MG63 (cell line): ENCODE measurements around the gene CDK5RAP2. TPM values are rescaled to one million over a fixed set of nuclear protein-coding genes. Genes with fewer than 3 reads are reported as not detected.
"Not testable (repeated sequence)": the region's sequence is repeated elsewhere in the genome, so short reads cannot be mapped to it uniquely, and the experiment has no call there.

Experiments used
- DNase-seq: peaks from one replicate; pipeline ENCODE4 v3.0.0-alpha.2; 2020
- H3K27me3 ChIP-seq: fragments of 250-450 bp; sonication (Bioruptor Pico); 2 replicates; pipeline ENCODE4 v1.5.1; 2020; ENCODE audit warnings: mild to moderate bottlenecking, moderate library complexity
- H3K36me3 ChIP-seq: fragments of 250-450 bp; sonication (Bioruptor Pico); 2 replicates; pipeline ENCODE4 v1.5.1; 2020; ENCODE audit warnings: mild to moderate bottlenecking, moderate library complexity
- H3K4me3 ChIP-seq: fragments of 250-450 bp; sonication (Bioruptor Pico); 2 replicates; pipeline ENCODE4 v1.5.1; 2020; ENCODE audit warnings: mild to moderate bottlenecking, moderate library complexity
- H3K9me3 ChIP-seq: fragments of 250-450 bp; sonication (Bioruptor Pico); 2 replicates; pipeline ENCODE4 v1.5.1; 2020; ENCODE audit warnings: mild to moderate bottlenecking, moderate library complexity
- total RNA-seq: library from RNA; depleted of rRNA; stranded (reverse); fragments of >200 nt; shearing (Covaris generic); gene quantifications from 2 replicates; pipeline ENCODE4 v1.2.3, GENCODE V29; 2014; ENCODE audit warnings: low replicate concordance

Gene CDK5RAP2
- total RNA-seq, 1 experiment from 2014 or later: 30.4 TPM

DNA sequence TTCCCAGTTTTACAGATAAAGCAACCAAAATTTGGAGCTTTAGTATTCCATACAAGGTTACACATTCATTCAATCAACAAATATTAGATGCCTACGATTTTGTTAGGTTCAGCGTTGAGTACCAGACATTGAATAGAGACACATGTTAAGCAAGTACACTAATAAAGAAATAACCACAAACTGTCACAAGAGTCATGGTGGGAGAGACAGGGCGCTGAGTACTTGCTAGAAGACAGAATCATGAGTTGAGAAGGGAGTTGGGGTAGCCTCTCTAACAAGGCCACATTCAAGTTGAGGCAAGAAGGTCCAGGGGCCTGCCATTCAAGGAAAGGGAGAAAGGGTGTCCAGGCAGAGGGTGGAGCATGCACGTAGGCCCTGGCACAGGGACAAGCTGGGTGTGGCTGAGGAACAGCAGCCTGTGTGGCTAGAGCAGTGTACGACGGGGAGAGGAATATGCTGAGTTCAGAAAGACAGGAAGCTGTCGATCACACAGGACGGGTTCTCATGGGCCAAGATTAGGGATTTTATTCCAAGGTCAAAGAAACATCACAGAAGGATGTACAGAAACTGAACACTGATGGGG lies 17.0 kb downstream of the CDK5RAP2 start:
- no peak for DNase-seq
- Histone ChIP-seq H3K4me3 (no peak overlapping the region), H3K9me3 (no peaks in the 10 kb centered on the region), H3K27me3 (no peaks in the 10 kb centered on the region), H3K36me3 (peaks cover 36% of the 10 kb centered on the region)

DNA sequence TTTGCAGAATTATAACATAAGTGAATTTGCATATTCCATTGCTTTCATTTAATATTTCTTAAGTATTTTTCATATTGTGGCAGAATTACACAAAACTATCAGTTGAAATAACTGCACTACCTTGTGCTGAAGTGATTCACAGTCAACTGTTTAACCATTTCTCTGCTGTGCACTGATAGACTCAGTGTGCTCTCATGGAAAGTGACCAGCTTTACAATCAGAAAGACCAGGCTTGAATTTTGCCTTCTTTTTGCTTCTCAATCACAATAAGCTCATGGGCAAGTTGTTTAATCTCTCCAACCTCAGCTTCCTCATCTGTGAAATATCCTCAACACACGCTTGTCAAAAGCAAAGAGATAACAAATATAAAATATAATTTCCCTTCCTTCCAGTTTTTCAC lies 18.3 kb downstream of the CDK5RAP2 start:
- Histone ChIP-seq H3K27me3 (no peaks in the 10 kb centered on the region), H3K4me3 (no peak overlapping the region), H3K9me3 (no peaks in the 10 kb centered on the region), H3K36me3 (peaks cover 26% of the 10 kb centered on the region)
- DNase-seq: no peak

DNA sequence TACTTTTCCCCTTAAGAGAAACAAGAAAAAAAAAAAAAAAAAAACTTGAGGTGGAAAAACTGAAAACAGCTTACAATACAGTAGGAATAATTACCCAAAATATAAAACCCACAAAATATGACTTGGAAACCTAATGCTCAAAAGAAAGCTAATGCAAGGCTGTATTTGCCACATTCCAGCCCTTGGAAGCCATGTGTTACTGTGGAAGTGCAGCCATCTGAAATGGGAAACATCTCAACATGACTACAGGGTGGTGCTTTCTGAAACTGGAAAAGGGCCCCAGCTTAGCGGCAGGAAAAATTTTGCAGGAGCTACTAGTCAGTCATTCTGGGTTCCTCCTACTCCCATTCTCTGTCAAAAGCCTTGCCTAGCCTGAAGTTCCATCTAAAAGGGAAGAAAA lies 20.4 kb downstream of the CDK5RAP2 start:
- H3K36me3 ChIP-seq: peaks cover 26% of the 10 kb centered on the region
- no peak overlapping the region for H3K4me3 ChIP-seq
- no peaks in the 10 kb centered on the region for H3K9me3 ChIP-seq
- DNase-seq: no peak
- H3K27me3 ChIP-seq: no peaks in the 10 kb centered on the region

- no peak for DNase-seq
- no peak overlapping the region for H3K4me3 ChIP-seq
- peaks cover 29% of the 10 kb centered on the region for H3K36me3 ChIP-seq
- H3K9me3 ChIP-seq: no peaks in the 10 kb centered on the region
- H3K27me3 ChIP-seq: no peaks in the 10 kb centered on the region
These were observed 21.5 kb downstream of the CDK5RAP2 start for GRCh38 chr9:120558454-120558853.

- peaks cover 28% of the 10 kb centered on the region for H3K36me3 ChIP-seq
- no peaks in the 10 kb centered on the region for H3K9me3 ChIP-seq
- no peak overlapping the region for H3K4me3 ChIP-seq
- H3K27me3 ChIP-seq: no peaks in the 10 kb centered on the region
- DNase-seq: no peak
These were observed 22.8 kb downstream of the CDK5RAP2 start for GRCh38 chr9:120557205-120557604.

GRCh38 chr9:120556775-120557174 lies 23.2 kb downstream of the CDK5RAP2 start:
- no peaks in the 10 kb centered on the region for H3K9me3 ChIP-seq
- H3K27me3 ChIP-seq: no peaks in the 10 kb centered on the region
- no peak overlapping the region for H3K4me3 ChIP-seq
- H3K36me3 ChIP-seq: peaks cover 28% of the 10 kb centered on the region
- DNase-seq: no peak

DNA sequence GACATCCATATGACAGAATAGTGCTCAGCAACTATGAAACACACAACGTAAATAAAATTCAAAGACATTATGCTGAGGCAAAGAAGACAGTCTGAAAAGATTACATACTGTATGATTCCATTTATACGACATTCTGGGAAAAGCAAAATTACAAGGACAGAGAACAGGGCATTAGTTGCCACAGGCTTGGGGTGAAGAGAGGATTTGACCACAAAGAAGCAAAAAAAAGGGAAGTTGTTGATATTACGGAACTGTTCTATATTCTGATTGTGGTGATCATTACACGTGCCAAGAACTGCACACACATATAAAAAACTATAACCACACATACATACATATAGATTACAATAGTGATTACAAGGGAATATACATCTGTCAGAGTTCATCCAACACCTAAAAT lies 24.1 kb downstream of the CDK5RAP2 start:
- H3K9me3 ChIP-seq: no peaks in the 10 kb centered on the region
- no peak overlapping the region for H3K4me3 ChIP-seq
- H3K36me3 ChIP-seq: peaks cover 32% of the 10 kb centered on the region
- no peak for DNase-seq
- no peaks in the 10 kb centered on the region for H3K27me3 ChIP-seq

GRCh38 chr9:120552210-120552704 lies 27.7 kb downstream of the CDK5RAP2 start:
- H3K9me3 ChIP-seq, DNase-seq, H3K4me3 ChIP-seq, H3K27me3 ChIP-seq: not testable (repeated sequence)
- H3K36me3 ChIP-seq: peaks cover 54% of the 10 kb centered on the region

GRCh38 chr9:120545701-120546550 lies 34.0 kb downstream of the CDK5RAP2 start:
- Histone ChIP-seq H3K27me3 (no peaks in the 10 kb centered on the region), H3K36me3 (peaks cover 63% of the 10 kb centered on the region), H3K9me3 (no peaks in the 10 kb centered on the region), H3K4me3 (no peak overlapping the region)
- DNase-seq: no peak

DNA sequence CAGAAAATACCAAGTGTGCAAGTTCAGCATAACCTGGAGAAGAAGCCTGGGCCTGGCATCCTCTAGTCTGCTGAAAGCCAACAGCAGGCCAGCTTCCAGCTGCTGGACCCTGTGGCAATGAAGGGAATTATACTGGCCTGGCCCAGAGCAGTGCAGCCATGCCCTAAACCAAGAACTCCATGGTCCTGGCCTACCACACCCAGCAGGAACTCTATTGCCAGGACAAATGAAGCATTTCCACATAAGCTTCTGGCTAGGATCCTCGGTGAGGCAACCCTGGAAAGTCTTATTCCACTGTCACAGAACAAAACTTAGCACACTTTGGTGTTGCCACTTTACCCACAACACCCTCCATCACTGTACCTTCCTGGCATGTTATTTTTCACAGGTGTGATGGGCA lies 35.5 kb downstream of the CDK5RAP2 start:
- Histone ChIP-seq H3K9me3 (no peaks in the 10 kb centered on the region), H3K27me3 (no peaks in the 10 kb centered on the region), H3K36me3 (peaks cover 50% of the 10 kb centered on the region), H3K4me3 (no peak overlapping the region)
- peak; percentile 33 for DNase-seq

DNA sequence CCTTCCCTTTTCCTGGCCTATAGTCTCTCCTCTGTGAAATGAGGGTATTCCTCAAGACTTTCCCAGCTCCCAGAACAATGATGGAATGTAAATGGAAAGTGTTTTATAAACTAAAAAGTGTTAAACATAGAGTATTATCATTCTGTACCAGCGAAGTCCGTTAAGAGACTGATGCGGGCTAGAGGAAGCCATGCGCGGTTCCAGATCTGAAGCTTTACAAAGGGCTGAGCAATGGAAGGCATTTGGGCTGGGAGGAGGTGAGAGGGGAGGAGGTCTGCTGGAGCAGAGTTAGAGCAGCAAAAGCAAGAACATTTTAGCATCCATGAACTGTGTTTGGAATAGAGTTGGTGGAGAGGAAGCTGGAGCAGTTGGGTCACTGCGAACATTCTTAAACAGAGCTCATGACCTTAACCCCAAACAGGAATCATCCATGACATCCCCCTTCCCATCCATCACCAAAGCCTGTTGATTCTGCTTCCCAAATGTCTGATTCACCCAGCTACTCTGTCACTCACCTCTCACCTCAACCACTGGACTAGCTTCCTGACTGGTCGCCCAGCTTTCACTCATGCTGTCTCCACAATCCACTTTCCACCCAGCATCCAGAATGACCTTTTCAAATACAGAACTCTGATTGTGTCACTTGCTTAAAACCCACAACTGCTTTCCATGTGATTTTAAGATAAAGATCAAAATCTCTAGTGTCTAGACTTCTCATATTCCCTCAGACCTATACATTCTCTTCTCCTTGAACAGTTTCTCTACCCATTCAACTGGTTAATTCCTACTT lies 37.1 kb downstream of the CDK5RAP2 start:
- Histone ChIP-seq H3K4me3 (no peak overlapping the region), H3K9me3 (no peaks in the 10 kb centered on the region), H3K36me3 (peaks cover 53% of the 10 kb centered on the region), H3K27me3 (no peaks in the 10 kb centered on the region)
- no peak for DNase-seq

DNA sequence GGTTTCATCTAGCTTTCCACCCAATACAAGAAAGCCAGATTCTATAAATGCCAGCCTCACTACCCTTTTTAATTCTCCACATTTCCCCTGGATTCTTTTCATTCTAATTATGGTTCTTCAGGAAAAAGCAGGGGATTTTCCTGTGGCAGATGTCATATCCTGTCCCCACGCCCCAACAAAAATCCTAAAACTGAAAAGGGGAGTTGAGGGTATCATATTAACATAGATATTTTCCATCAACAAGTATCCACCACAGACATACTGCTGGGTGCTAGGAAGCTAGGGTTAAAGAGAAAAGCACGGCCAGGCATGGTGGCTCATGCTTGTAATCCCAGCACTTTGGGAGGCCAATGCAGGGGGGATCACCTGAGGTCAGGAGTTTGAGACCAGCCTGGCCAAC lies 38.0 kb downstream of the CDK5RAP2 start:
- Histone ChIP-seq H3K4me3 (no peak overlapping the region), H3K27me3 (no peaks in the 10 kb centered on the region), H3K36me3 (peaks cover 54% of the 10 kb centered on the region), H3K9me3 (no peaks in the 10 kb centered on the region)
- no peak for DNase-seq

DNA sequence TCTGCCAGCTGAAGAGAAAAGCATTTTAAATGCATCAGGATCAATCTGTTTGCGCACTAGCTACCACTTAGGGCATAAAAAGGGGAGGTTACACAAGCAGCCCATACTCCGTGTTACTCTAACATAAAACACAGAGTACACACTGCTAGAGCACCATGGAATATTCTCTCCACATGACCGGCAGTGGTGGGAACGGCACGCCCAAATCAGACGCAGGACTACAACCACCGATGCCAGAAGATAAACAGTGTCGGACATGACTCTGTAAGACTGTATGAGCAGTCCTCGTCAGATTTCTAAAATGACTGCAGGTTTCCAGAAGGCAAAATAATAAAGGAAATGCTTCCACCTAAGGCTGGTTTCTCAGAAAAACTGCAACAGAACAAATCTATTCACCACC lies 40.0 kb downstream of the CDK5RAP2 start:
- H3K9me3 ChIP-seq: no peaks in the 10 kb centered on the region
- no peak overlapping the region for H3K4me3 ChIP-seq
- DNase-seq: no peak
- H3K27me3 ChIP-seq: no peaks in the 10 kb centered on the region
- H3K36me3 ChIP-seq: peaks cover 54% of the 10 kb centered on the region

GRCh38 chr9:120538339-120538738 lies 41.6 kb downstream of the CDK5RAP2 start:
- no peak overlapping the region for H3K4me3 ChIP-seq
- H3K36me3 ChIP-seq: peaks cover 49% of the 10 kb centered on the region
- H3K9me3 ChIP-seq: no peaks in the 10 kb centered on the region
- DNase-seq: no peak
- no peaks in the 10 kb centered on the region for H3K27me3 ChIP-seq

DNA sequence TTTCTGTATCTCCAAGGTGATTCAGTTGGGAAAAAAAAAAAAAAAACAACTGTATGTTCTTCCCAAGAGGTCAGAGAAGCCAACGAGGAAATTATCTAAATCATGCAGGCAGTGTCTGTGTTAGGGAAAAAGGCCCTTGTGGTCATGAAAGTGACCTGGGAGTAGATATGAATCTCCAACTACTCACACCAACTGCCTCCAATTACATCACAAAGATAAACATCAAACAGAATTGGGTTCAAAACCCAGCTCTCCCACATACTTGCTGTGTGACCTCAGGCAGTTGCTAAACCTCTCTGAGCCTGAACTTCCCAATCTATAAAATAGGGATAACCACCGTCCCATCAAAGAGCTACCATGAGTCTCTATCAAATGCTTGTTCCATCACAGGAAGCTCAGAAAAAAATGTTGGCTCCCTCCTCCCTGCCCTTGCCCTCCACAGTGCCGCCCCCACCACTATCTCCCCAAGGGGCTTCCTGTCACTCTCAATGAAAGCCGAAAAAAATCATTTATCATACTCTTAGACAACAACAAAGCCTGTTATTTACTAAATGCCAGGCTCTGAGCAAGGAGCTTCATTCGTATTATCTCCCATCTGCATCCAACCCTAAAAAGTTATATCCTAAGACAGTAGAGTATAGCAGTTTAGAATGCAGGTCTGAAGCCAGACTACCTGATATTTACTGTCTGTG lies 42.9 kb downstream of the CDK5RAP2 start:
- no peaks in the 10 kb centered on the region for H3K27me3 ChIP-seq
- no peak overlapping the region for H3K4me3 ChIP-seq
- DNase-seq: no peak
- no peaks in the 10 kb centered on the region for H3K9me3 ChIP-seq
- H3K36me3 ChIP-seq: peaks cover 59% of the 10 kb centered on the region

- Histone ChIP-seq H3K9me3 (no peaks in the 10 kb centered on the region), H3K27me3 (no peaks in the 10 kb centered on the region), H3K36me3 (peaks cover 52% of the 10 kb centered on the region), H3K4me3 (no peak overlapping the region)
- no peak for DNase-seq
These were observed 43.9 kb downstream of the CDK5RAP2 start for GRCh38 chr9:120536094-120536493.

GRCh38 chr9:120534266-120534665 lies 45.7 kb downstream of the CDK5RAP2 start:
- Histone ChIP-seq H3K9me3 (no peaks in the 10 kb centered on the region), H3K4me3 (no peak overlapping the region), H3K27me3 (no peaks in the 10 kb centered on the region), H3K36me3 (peaks cover 64% of the 10 kb centered on the region)
- no peak for DNase-seq
